ENCODE measurements around the gene CENPN.

Gene CENPN

DNA sequence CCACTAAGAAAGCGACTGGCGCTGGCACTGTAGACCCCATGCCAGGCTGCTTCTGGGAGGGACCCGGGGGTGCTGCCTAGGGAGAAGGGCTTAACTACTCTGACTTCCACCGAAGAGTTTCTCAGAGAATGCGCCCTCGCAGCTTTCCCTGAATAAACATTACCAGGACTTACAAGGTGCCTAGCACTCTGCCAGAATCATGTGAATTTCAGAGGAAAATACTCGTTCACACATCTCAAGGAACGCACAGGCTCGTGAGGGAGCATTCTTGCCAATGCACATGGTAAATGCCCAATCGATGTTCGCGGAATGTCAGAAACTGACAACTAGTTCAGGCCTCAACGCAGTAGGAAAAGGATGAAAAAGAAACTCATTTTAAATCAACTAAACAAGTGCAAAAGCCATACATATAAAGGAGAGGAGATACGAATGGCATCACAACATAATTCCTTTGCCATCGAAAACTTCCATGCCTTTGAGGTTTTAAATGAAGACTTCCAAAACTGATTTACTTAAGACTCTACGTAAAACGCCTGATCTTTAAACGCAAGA lies 1.3 kb upstream of the CENPN start:
- Histone ChIP-seq H3K4me1 (ENCODE audit: control insufficient read depth, insufficient read depth, low read length) (peaks cover 25% of the 10 kb centered on the region), H3K4me2 (ENCODE audit: low read length) (peak overlapping the region; percentile 86), H3K27me3 (ENCODE audit: control insufficient read depth, insufficient read depth, low read length) (no peaks in the 10 kb centered on the region), H3K9ac (ENCODE audit: low read depth, low read length) (peak overlapping the region; percentile 91), H3K4me3 (ENCODE audit: low read length) (peak overlapping the region; percentile 85), H3K9me3 (replicated peaks; ENCODE audit: low read length) (no peaks in the 10 kb centered on the region), H3K36me3 (ENCODE audit: insufficient read depth, low read length) (no peaks in the 10 kb centered on the region)

DNA sequence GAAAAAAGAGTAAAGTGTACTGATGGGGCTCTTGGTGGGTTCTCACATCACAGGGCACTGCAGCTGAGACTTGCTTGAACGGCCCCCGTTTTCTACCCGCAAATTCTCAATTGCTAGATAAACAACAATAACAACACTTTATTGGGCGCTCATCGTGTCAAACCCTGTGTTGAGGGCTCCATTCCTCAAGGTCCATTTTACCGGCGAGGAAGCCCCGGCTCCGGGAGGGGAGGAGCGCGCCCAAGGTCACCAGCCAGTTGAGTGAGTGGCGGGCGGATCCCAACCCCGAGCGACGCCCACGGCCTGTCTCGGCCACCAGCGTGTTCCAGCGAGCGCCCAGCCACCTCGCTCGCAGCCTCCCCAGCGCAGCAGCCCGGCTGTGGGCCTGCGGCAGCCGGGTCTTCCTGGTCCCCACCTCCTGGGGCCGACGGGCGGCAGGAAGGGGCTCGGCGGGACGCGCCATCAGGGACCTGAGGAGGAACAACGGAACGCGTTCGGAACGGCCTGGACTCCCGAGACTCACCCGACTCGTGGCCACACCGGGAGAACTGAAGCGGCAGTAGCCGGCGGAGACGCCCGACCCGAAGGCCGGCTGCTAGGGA lies 702 bp upstream of the CENPN start:
- Histone ChIP-seq H3K4me1 (ENCODE audit: control insufficient read depth, insufficient read depth, low read length) (peaks cover 25% of the 10 kb centered on the region), H3K4me2 (ENCODE audit: low read length) (peak overlapping the region; percentile 86), H3K9ac (ENCODE audit: low read depth, low read length) (peak overlapping the region; percentile 91), H3K4me3 (ENCODE audit: low read length) (peak overlapping the region; percentile 85), H3K27me3 (ENCODE audit: control insufficient read depth, insufficient read depth, low read length) (no peaks in the 10 kb centered on the region), H3K36me3 (ENCODE audit: insufficient read depth, low read length) (no peaks in the 10 kb centered on the region), H3K9me3 (replicated peaks; ENCODE audit: low read length) (no peaks in the 10 kb centered on the region)

DNA sequence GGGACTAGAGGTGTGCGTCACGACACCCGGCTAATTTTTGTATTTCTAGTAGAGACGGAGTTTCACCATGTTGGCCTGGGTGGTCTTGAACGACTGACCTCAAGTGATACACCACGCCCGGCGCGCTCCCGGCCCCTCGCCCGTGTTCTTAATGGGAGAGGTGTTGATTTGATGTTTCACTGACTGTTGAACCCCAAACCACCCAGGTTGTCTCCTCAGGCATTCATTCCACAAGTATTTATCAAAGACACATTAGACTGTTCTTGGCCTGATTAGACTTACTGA lies 1.4 kb downstream of the CENPN start:
- peak overlapping the region; percentile 91 for H3K9ac ChIP-seq (ENCODE audit: low read depth, low read length)
- peak overlapping the region; percentile 86 for H3K4me2 ChIP-seq (ENCODE audit: low read length)
- H3K9me3 ChIP-seq (replicated peaks; ENCODE audit: low read length): no peaks in the 10 kb centered on the region
- H3K27me3 ChIP-seq (ENCODE audit: control insufficient read depth, insufficient read depth, low read length): no peaks in the 10 kb centered on the region
- H3K36me3 ChIP-seq (ENCODE audit: insufficient read depth, low read length): peaks cover 12% of the 10 kb centered on the region
- H3K4me3 ChIP-seq (ENCODE audit: low read length): peak overlapping the region; percentile 85
- peaks cover 23% of the 10 kb centered on the region for H3K4me1 ChIP-seq (ENCODE audit: control insufficient read depth, insufficient read depth, low read length)

DNA sequence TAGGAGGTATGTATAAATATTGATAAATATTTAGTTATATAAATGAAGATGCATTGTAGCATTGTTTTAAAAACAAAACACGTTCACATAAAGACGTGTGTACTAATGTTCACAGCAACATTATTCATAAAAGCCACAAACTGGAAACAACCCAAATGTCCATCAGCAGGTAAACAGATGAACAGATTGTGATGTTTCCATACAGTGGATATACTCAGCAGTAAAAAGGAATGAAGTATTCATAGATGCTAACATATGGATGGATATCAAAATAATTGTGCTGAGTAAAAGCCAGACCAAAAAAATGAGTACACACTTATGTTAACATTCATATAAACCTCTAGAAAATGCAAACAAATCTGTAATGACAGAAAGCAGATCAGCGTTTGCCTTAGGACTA lies 6.0 kb downstream of the CENPN start:
- Histone ChIP-seq H3K4me1 (ENCODE audit: control insufficient read depth, insufficient read depth, low read length) (peaks cover 6% of the 10 kb centered on the region), H3K9me3 (replicated peaks; ENCODE audit: low read length) (no peaks in the 10 kb centered on the region), H3K27me3 (ENCODE audit: control insufficient read depth, insufficient read depth, low read length) (no peaks in the 10 kb centered on the region), H3K4me2 (ENCODE audit: low read length) (no peak overlapping the region), H3K9ac (ENCODE audit: low read depth, low read length) (no peak overlapping the region), H3K36me3 (ENCODE audit: insufficient read depth, low read length) (peaks cover 35% of the 10 kb centered on the region), H3K4me3 (ENCODE audit: low read length) (no peak overlapping the region)

DNA sequence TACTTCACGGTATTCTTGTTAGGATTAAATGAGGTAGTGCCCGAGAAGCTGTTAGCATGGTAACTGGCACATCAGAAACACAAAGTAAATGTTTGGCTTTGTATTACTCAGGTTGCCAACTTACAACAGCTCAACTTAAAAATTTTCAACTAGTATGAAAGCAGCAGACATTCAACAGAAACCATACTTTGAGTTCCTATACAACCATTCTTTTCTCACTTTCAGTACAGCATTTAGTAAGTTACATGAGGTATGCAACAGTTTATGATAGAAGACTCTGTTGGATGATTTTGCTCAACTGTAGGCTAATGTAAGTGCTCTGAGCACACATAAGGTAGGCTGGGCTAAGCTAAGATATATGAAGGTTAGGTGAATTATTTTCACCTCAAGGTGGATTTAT lies 7.7 kb downstream of the CENPN start:
- H3K36me3 ChIP-seq (ENCODE audit: insufficient read depth, low read length): peaks cover 48% of the 10 kb centered on the region

DNA sequence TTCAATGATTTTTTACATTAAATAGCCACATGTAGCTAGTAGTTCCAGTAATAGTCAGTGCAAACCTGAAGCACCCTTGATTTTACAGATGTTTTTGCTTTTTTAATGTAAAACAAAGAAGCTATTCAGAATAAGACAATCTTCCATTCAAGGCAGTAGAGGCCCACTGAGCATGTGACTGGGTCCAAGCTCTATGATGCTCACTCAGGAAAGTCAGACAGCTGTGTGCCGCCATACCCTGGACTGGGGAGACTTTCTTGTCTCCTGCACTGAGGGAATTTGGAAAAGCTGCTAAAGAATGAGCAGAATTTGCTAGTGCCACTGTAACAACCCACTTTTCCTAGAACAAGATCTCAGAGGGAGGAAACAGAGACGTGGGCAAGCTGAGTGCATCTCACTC lies 11.5 kb downstream of the CENPN start:
- H3K4me2 ChIP-seq (ENCODE audit: low read length): no peak overlapping the region
- H3K4me3 ChIP-seq (ENCODE audit: low read length): no peak overlapping the region
- H3K36me3 ChIP-seq (ENCODE audit: insufficient read depth, low read length): peaks cover 61% of the 10 kb centered on the region
- no peaks in the 10 kb centered on the region for H3K4me1 ChIP-seq (ENCODE audit: control insufficient read depth, insufficient read depth, low read length)
- H3K9me3 ChIP-seq (replicated peaks; ENCODE audit: low read length): no peaks in the 10 kb centered on the region
- H3K27me3 ChIP-seq (ENCODE audit: control insufficient read depth, insufficient read depth, low read length): no peaks in the 10 kb centered on the region
- H3K9ac ChIP-seq (ENCODE audit: low read depth, low read length): no peak overlapping the region

More for the DNA sequence above, 7.7 kb downstream of the CENPN start:
- no peak overlapping the region for H3K4me2 ChIP-seq (ENCODE audit: low read length)
- no peak overlapping the region for H3K9ac ChIP-seq (ENCODE audit: low read depth, low read length)
- no peaks in the 10 kb centered on the region for H3K27me3 ChIP-seq (ENCODE audit: control insufficient read depth, insufficient read depth, low read length)
- H3K4me3 ChIP-seq (ENCODE audit: low read length): no peak overlapping the region
- H3K4me1 ChIP-seq (ENCODE audit: control insufficient read depth, insufficient read depth, low read length): no peaks in the 10 kb centered on the region
- no peaks in the 10 kb centered on the region for H3K9me3 ChIP-seq (replicated peaks; ENCODE audit: low read length)

DNA sequence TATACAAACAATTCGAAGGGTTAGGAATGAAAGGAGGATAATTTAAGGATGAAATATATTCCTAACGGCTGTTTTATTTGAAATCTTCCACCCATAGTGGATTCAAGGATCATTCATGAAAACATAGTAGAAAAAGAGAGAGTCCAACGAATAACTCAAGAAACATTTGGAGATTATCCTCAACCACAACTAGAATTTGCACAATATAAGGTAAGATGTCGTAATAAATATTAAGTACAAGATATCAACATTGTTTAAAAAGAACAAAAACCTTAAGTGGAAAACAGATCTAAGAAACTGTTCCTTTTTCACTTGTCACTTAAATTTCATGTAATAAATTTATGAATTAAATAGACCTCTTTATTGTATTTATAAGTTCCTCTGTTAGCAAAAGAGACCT lies 19.4 kb downstream of the CENPN start:
- H3K4me3 ChIP-seq (ENCODE audit: low read length): no peak overlapping the region
- no peaks in the 10 kb centered on the region for H3K9me3 ChIP-seq (replicated peaks; ENCODE audit: low read length)
- no peaks in the 10 kb centered on the region for H3K4me1 ChIP-seq (ENCODE audit: control insufficient read depth, insufficient read depth, low read length)
- no peaks in the 10 kb centered on the region for H3K27me3 ChIP-seq (ENCODE audit: control insufficient read depth, insufficient read depth, low read length)
- peaks cover 36% of the 10 kb centered on the region for H3K36me3 ChIP-seq (ENCODE audit: insufficient read depth, low read length)
- no peak overlapping the region for H3K4me2 ChIP-seq (ENCODE audit: low read length)
- H3K9ac ChIP-seq (ENCODE audit: low read depth, low read length): no peak overlapping the region

DNA sequence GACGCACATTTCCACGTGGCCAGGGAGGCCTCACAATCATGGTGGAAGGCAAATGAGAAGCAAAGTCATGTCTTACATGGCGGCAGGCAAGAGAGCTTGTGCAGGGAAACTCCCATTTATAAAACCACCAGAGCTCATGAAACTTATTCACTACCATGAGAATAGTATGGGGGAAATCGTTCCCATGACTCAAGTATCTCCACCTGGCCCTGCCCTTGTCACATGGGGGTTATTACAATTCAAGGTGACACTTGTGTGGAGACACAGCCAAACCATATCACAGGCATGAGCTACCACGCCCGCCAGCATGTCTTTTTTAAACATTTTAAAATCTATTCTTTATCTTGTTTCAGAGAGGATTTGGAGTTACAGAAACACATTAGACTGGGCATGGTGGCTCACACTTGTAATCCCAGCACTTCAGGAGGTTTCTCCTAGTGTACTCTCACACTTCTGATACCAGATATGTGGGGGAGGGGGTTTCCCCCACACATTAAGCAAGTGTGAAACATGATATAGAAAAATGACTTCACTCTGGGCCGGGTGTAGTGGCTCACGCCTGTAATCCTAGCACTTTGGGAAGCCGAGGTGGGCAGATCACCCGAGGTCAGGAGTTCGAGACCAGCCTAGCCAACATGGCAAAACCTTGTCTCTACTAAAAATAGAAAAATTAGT lies 23.1 kb downstream of the CENPN start:
- Histone ChIP-seq H3K4me2 (ENCODE audit: low read length) (no peak overlapping the region), H3K4me1 (ENCODE audit: control insufficient read depth, insufficient read depth, low read length) (no peaks in the 10 kb centered on the region), H3K27me3 (ENCODE audit: control insufficient read depth, insufficient read depth, low read length) (no peaks in the 10 kb centered on the region), H3K9me3 (replicated peaks; ENCODE audit: low read length) (no peaks in the 10 kb centered on the region), H3K36me3 (ENCODE audit: insufficient read depth, low read length) (peaks cover 20% of the 10 kb centered on the region), H3K4me3 (ENCODE audit: low read length) (no peak overlapping the region), H3K9ac (ENCODE audit: low read depth, low read length) (no peak overlapping the region)

DNA sequence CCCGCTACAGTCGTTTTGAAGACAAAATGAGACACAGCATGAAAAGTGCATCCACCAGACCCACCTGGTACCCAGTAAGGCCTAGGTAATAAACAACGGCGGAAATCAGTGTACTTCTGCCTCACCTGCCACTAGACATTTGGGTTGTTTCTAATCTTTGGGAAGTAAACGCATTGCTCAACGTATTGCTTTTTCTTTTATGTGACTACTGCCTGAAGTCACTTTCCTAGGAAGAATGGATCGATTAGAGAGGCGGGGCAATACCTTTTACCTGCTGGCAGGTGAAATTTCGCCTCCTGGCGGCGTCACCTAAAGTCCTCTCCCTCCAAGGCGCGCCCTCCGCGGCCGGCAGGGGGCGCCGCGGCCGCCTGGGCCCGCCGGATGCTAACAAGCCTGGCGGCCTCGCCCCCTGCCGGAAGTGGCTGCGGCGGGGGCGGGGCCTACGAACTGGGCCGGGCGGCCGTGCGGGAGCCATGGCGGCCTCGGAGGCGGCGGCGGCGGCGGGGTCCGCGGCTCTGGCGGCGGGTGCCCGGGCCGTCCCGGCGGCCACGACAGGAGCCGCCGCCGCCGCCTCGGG lies 28.5 kb downstream of the CENPN start, which contains the start of gene ATMIN:
Gene ATMIN, plus strand, starts transcription at position 445 of the 577 bp plus-strand sequence. Its CDS starts 29 bp downstream, at position 474.
- peak within 1 kb of the TSS; percentile 96 for H3K4me2 ChIP-seq (ENCODE audit: low read length)
- no peaks in the 10 kb centered on the region for H3K9me3 ChIP-seq (replicated peaks; ENCODE audit: low read length)
- H3K4me3 ChIP-seq (ENCODE audit: low read length): peak within 1 kb of the TSS; percentile 95
- peak within 1 kb of the TSS; percentile 89 for H3K9ac ChIP-seq (ENCODE audit: low read depth, low read length)
- no peaks in the 10 kb centered on the region for H3K27me3 ChIP-seq (ENCODE audit: control insufficient read depth, insufficient read depth, low read length)
- H3K36me3 ChIP-seq (ENCODE audit: insufficient read depth, low read length): peaks cover 4% of the 10 kb centered on the region
- H3K4me1 ChIP-seq (ENCODE audit: control insufficient read depth, insufficient read depth, low read length): peaks cover 9% of the 10 kb centered on the region

DNA sequence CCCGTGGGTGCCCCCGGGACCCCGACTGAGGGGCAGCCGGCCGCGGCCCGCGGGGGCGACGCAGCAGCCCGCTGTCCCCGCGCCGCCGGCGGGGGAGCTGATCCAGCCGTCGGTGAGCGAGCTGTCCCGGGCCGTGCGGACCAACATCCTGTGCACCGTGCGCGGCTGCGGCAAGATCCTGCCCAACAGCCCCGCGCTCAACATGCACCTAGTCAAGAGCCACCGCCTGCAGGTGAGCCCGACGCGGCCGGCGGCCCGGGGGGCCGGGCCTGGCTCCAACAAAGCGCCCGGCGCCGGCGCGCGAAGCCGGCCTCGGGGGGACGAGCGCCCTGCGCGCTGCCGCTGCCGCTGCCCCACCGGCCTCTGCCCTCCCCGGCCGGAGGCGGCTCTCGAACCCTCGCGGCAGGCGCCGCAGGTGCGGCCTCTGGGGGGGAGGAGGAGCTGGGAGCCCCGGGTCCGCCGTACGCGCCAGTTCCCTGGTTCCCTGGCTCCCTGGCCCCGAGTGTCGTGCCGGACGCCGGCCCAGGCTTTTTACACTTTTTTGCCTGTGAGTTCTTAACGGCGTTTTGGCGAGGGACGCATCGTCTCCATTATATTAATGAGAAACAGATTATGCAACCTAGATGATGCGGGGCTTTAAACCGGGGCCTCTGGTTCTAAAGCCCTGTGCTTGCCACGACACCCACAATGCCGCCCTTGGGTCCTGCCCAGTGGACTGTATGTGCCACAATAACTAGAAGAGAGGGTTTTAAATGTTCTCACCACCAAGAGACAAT lies 29.1 kb downstream of the CENPN start:
- Histone ChIP-seq H3K36me3 (ENCODE audit: insufficient read depth, low read length) (peaks cover 3% of the 10 kb centered on the region), H3K4me2 (ENCODE audit: low read length) (peak overlapping the region; percentile 96)

DNA sequence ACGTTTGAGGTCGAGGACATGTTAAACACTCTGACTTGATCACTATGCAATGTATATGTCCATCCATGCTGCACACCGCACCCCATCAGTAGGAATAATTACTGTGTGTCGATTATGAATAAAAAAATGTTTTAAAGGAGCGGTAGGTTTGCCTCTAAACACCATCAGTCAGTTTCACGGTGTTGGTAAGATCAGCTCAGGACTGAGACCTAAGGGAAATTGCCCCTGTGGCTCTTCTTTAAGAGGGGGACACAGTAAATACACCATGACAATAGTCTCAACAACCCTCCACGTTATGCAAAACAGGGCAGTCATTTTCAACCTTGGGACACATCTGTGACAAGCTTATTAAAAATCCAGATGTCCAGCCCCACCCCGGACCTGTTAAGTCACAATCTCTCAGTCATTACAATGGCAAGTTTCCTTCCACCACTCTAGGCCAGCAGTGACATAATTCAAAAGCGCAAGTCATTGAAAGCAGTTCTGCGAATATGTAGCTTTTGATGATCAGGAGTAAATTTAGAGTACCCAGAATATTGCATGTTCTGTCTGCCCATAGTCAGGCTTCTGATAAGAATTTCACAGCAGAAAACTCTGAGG lies 29.8 kb downstream of the CENPN start:
- H3K9ac ChIP-seq (ENCODE audit: low read depth, low read length): peak overlapping the region; percentile 89

More for the DNA sequence above, 29.1 kb downstream of the CENPN start:
- peaks cover 9% of the 10 kb centered on the region for H3K4me1 ChIP-seq (ENCODE audit: control insufficient read depth, insufficient read depth, low read length)
- H3K27me3 ChIP-seq (ENCODE audit: control insufficient read depth, insufficient read depth, low read length): no peaks in the 10 kb centered on the region
- H3K9ac ChIP-seq (ENCODE audit: low read depth, low read length): peak overlapping the region; percentile 89
- H3K9me3 ChIP-seq (replicated peaks; ENCODE audit: low read length): no peaks in the 10 kb centered on the region
- H3K4me3 ChIP-seq (ENCODE audit: low read length): peak overlapping the region; percentile 95

More for the DNA sequence above, 29.8 kb downstream of the CENPN start:
- Histone ChIP-seq H3K36me3 (ENCODE audit: insufficient read depth, low read length) (peaks cover 6% of the 10 kb centered on the region), H3K4me2 (ENCODE audit: low read length) (peak overlapping the region; percentile 96), H3K27me3 (ENCODE audit: control insufficient read depth, insufficient read depth, low read length) (no peaks in the 10 kb centered on the region), H3K9me3 (replicated peaks; ENCODE audit: low read length) (no peaks in the 10 kb centered on the region), H3K4me3 (ENCODE audit: low read length) (peak overlapping the region; percentile 95), H3K4me1 (ENCODE audit: control insufficient read depth, insufficient read depth, low read length) (peaks cover 9% of the 10 kb centered on the region)

All from skeletal muscle satellite cell (primary cell).